Activated CD8-positive, alpha-beta memory T cell treated with anti-CD3 and anti-CD28 coated beads, Interleukin-2, amount 50 U/mL, for 1 hour (primary cell): ENCODE measurements around the gene GBP7.
"Not testable (repeated sequence)": the region's sequence is repeated elsewhere in the genome, so short reads cannot be mapped to it uniquely, and the experiment has no call there.

Experiments
- DNase-seq: peaks from one replicate; pipeline ENCODE4 v3.0.0-alpha.2; 2020; ENCODE audit errors: extremely low read depth

The GBP7 gene

GRCh38 chr1:89170170-89171066 lies 5.4 kb downstream of the GBP7 start:
- no peak for DNase-seq

- DNase-seq = no peak
Observed at GRCh38 chr1:89169166-89169565, 6.6 kb downstream of the GBP7 start.

- no peak for DNase-seq
Observed at GRCh38 chr1:89167590-89168230, 8.1 kb downstream of the GBP7 start.

GRCh38 chr1:89166705-89167104 lies 9.1 kb downstream of the GBP7 start:
- no peak for DNase-seq

- DNase-seq = no peak
Observed at GRCh38 chr1:89165811-89166210, 10.0 kb downstream of the GBP7 start.

GRCh38 chr1:89151047-89151446 lies 24.8 kb downstream of the GBP7 start:
- DNase-seq = no peak

GRCh38 chr1:89149976-89150375 lies 25.8 kb downstream of the GBP7 start:
- no peak for DNase-seq

- DNase-seq = no peak
Observed at GRCh38 chr1:89149229-89149628, 26.6 kb downstream of the GBP7 start.

GRCh38 chr1:89147678-89148658 lies 27.8 kb downstream of the GBP7 start:
- DNase-seq = no peak

GRCh38 chr1:89146721-89147120 lies 29.1 kb downstream of the GBP7 start:
- DNase-seq = no peak

- no peak for DNase-seq
Observed at GRCh38 chr1:89143484-89143883, 32.3 kb downstream of the GBP7 start.

GRCh38 chr1:89142160-89142559 lies 33.6 kb downstream of the GBP7 start:
- no peak for DNase-seq

- no peak for DNase-seq
Observed at GRCh38 chr1:89133747-89134146, 42.1 kb downstream of the GBP7 start.

GRCh38 chr1:89130716-89131115 lies 45.1 kb downstream of the GBP7 start:
- no peak for DNase-seq

GRCh38 chr1:89129911-89130310 lies 45.9 kb downstream of the GBP7 start:
- no peak for DNase-seq

- DNase-seq = not testable (repeated sequence)
Observed at GRCh38 chr1:89128003-89128458, 47.8 kb downstream of the GBP7 start.

- peak; percentile 54 for DNase-seq
Observed at GRCh38 chr1:89126602-89127565, 48.9 kb downstream of the GBP7 start.

GRCh38 chr1:89125913-89126580 lies 49.8 kb downstream of the GBP7 start, which contains the start of gene GBP2:
TSS of gene GBP2 (minus strand) at chr1:89126114. CDS start at chr1:89121966, 4,148 bp downstream.
- DNase-seq = no peak

- no peak for DNase-seq
Observed at GRCh38 chr1:89125240-89125912, 50.4 kb downstream of the GBP7 start.
